GM19467 (cell line): ENCODE data around the gene KLF11.

ENCODE experiments used
- ATAC-seq: cut with Tn5 transposase; IDR thresholded peaks from one replicate; pipeline ENCODE4 v1.9.1; 2021; ENCODE audit warnings: mild to moderate bottlenecking, moderate library complexity; ENCODE audit not compliant: unreplicated experiment

KLF11 gene

DNA sequence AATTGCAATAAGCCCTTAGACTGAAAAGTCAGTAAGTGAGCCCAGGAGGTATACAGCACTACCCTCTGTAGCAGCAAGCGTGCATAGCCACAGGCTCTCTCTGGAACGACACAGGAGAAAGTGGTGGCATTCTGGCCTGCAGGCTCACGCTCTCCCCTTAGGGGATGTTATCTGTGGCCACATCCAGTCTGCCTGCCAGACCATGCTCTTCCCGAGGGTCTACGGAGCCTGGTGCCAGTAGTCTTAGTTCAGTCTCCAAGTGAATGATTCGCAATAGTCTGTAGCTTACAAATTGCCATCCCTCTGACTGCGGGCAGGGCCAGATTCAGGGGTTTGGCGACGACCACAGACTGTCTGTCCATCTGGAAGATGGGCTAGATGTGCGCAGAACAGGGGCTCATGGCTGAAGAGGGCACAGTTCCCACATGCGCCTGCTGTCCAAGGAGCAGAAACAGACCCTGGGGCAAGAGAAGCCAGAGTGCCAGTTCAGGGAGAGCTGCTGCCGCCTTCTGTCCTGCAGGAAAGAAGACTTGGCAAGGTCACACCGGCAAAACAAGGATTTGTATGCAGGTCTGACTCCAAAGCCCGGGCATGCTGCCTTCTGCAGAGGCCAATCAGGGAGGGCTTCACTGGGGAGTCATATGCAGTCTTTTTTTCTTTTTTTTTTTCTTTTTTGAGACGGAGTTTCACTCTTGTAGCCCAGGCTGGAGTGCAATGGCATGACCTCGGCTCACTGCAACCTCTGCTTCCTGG is 3.5 kb upstream of the KLF11 start:
- ATAC-seq: no peak

GRCh38 chr2:10041711-10042110 is 1.6 kb upstream of the KLF11 start:
- no peak for ATAC-seq

- no peak for ATAC-seq
Measured at GRCh38 chr2:10042301-10043161, 819 bp upstream of the KLF11 start.

DNA sequence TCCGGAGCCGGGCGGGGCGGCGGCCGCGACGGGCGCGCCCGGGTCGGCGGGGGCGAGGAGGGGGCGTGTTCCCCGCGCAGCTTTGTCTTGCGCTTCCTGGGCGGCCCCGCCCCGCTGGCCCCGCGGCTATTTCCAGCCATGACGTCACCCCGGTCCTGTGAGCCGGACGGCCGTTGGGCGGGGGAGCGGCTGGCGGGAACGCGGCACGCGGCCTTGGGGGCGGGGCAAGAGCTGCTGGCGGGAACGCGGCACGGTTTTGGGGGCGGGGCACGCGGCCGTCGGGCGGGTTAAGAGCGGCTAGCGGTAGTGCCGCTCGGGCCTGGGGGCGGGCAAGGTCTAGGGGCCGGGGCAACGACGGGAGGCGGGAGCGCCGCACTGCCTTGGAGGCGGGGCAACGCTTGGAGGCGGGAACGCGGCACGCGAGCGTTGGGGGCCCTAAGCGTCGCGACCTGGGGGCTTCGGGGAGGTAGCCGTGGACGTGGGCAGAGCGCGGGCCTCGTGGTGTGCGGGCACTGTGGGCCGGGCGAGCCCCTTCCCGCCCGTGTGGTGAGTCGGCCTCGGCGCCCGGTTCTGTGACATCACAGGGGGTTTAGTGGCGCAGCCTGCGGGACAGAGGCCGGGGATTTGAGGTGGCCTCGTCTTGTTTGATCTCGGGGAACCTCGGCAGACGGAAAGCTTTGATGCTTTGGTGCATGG is 704 bp downstream of the KLF11 start:
- peak; percentile 43 for ATAC-seq

DNA sequence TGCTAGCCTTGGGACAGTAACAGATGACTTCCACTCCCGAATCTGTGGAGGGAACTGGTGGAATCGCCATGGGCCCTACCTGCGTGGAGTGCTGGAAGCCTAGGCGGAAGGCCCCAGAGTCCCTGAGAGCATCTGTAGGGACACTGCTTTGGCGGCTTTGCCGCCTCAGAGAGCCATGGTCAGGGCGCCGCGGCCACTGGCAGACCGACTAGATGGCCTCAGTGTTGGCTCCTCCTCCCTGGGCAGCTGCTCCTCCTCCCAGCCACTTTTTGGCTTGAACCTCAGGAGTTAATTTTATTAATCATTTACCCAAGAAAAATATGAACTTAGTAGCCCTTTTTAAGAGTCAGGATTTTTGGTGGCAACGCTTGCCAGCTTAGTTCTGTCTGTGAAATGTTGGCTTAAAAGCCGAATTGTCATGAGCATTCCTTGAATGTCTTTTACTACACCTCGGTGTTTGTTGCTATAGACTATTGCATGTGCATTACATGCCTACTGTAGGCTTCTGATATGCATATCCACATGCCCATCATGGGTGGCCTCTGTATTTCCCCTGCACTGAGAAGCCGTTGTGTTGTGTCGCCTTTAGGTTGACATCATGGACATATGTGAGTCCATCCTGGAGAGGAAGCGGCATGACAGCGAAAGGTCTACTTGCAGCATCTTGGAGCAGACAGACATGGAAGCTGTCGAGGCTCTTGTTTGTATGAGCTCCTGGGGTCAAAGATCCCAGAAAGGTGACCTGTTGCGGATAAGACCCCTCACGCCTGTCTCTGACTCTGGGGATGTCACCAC is 2.4 kb downstream of the KLF11 start:
- ATAC-seq: no peak

DNA sequence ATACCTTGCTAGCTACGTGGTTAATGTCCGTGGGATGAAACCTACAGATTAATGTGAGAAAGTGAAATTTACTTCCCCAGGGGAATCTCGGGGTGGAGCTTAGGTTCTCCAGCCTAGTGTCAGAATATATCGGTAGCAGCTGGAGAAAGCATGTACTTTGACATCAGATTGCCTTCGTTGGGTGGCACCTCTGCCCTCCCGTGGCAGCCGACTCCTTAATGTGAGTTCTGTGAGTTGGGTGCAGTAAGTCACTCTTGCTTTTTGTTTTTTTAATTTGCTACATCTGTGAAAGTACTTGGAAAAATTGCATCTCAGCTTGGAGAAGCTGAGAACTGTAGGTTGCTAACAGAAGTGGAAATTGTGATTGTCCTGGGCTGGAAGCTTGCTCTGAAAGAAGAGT is 3.6 kb downstream of the KLF11 start:
- ATAC-seq: no peak

DNA sequence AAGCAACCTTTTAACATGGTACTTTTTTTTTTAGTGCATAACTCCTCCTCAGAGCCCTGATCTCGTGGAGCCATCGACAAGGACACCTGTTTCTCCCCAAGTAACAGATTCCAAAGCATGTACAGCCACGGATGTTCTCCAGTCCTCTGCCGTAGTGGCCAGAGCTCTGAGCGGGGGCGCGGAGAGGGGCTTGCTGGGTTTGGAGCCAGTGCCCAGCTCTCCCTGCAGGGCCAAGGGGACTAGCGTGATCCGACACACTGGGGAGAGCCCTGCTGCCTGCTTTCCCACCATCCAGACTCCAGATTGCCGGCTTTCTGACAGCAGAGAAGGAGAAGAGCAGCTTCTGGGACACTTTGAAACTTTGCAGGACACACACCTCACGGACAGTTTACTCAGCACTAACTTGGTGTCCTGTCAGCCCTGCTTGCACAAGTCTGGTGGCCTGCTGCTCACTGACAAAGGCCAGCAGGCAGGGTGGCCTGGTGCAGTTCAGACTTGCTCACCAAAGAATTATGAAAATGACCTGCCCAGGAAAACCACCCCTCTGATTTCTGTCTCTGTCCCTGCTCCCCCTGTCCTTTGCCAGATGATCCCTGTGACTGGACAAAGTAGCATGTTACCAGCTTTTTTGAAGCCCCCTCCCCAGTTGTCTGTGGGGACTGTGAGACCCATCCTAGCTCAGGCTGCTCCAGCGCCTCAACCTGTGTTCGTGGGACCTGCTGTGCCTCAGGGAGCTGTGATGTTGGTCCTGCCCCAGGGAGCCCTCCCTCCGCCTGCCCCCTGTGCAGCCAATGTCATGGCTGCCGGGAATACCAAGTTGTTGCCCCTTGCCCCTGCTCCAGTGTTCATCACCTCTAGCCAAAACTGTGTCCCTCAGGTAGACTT is 4.5 kb downstream of the KLF11 start:
- no peak for ATAC-seq

GRCh38 chr2:10048501-10049171 is 5.3 kb downstream of the KLF11 start:
- ATAC-seq: no peak

DNA sequence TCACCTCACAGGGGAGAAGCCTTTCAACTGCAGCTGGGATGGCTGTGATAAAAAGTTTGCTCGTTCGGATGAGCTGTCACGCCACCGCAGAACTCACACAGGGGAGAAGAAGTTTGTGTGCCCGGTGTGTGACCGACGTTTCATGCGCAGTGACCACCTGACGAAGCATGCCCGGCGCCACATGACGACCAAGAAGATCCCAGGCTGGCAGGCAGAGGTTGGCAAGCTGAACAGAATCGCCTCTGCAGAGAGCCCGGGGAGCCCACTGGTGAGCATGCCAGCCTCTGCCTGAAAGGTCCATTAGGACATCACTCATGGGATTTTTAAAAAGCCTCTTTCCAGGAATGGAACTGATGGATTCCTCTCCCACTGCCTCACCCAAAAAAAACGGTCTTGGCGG is 8.9 kb downstream of the KLF11 start:
- no peak for ATAC-seq

GRCh38 chr2:10053351-10053750 is 10.0 kb downstream of the KLF11 start:
- no peak for ATAC-seq

DNA sequence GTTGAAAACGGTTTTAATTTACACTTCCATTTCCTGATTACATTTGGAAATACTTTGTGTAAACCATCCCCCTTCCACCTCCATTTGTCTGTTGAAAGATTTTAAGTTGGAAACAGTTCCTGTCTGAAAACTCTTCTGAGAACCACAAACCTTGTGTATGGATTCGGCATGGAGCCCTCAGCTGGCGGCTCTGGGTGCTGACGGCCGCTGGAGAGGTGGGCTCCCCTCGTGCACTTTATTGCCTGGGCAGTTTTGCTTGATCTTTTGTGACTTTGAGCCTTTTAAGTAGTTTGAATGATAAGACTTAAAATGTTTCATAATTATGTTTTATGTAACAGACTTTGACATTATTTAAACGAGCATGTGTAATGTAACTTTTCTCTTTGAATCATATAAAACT is 11.1 kb downstream of the KLF11 start:
- no peak for ATAC-seq

- ATAC-seq: no peak
Measured at GRCh38 chr2:10054976-10055375, 11.6 kb downstream of the KLF11 start.

- no peak for ATAC-seq
Measured at GRCh38 chr2:10056439-10056838, 13.1 kb downstream of the KLF11 start.

DNA sequence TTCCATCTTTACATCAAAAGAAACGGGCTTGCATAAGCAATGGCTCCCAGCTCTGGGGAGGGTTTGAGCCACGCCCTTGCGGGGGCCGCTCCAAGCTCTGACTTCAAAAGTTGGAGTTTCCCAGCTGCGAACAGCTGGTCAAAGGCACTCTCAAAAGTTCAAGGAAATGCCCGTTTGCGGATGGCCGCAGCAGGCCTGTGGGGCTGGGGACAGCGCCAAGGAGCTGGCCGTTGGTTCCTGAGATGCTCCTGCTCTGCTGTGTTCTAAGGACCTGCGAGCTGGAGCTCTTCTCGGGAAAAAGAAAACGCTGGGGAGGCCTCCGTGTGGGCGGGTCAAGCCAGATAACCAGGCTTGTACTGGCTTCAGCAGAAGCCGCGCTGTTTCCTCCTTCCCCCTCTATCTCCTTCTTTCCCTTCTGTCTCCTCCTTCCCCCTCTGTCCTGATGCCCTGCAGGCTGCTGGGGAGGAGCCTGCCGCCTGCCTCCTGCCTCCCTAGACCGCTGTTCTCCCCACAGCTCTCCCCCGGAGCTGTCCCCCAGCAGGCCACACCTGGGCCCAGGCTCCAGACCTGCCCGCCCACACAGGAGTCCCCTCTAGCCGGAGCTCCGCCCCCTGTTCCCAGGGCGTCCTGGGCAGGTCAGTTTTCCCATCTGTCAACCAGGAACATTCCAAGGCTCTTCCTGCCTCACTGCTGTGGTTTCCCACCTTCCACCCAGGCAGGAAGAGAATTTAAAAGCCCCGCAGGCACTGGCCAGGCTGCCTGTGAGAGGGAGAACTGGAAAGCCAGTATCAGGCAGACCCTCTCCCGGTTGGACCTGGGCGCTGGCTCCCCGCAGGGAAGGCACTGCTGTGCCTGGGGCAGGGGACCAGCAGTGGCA is 14.1 kb downstream of the KLF11 start:
- ATAC-seq: no peak

DNA sequence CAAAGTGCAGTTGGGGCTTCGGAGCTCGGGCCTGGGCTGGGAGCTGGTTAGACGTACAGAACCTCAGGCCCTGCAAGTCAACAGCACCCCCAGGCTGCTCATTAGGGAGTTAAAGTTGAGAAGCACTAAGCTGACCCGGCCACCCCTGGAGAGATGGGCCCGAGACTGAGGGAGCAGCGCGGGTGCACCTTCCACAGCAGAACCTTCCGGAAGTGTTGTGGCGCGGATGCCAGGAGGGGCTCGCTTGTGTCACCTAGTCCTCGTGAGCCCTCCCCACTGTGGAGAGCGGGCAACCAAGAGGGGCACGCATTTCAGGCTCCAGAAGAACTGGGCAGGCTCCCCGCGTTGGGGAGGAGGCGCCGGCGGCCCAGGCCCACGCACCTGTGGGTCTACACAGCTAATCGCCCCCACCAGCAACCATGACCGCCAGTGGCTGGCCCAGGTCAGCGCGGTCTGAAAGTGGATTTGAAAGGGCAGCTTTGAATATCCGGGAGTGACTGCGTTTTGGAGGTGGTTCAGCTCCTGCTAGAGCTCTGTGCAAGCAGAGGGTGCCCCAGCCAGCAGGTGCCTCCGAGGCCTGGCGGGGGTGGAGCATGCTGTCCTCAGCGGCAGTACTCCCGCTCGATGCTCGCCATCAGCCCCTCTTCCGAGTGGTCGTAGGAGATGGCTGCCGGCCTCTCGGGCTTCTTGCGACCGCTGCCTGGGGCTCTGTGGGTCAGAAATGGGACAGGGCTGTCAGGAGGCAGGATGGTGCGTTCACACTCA is 15.1 kb downstream of the KLF11 start:
- ATAC-seq: no peak

DNA sequence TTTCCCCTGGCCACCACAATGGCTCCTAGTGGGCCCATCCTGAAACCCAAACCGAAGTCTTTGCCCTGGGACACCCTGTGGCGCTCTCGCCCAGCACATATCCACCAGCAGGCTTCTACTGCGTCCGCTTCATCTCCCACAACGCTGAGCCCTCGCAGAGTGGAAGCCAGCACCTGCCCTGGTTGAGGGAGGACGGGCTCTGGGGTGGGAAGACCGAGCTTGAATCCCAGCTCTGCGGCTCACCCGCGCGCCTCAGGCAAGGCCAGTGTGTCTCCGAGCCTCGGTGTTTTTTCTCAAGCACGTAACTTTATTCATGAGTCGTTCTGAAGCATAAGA is 15.6 kb downstream of the KLF11 start:
- ATAC-seq: no peak

DNA sequence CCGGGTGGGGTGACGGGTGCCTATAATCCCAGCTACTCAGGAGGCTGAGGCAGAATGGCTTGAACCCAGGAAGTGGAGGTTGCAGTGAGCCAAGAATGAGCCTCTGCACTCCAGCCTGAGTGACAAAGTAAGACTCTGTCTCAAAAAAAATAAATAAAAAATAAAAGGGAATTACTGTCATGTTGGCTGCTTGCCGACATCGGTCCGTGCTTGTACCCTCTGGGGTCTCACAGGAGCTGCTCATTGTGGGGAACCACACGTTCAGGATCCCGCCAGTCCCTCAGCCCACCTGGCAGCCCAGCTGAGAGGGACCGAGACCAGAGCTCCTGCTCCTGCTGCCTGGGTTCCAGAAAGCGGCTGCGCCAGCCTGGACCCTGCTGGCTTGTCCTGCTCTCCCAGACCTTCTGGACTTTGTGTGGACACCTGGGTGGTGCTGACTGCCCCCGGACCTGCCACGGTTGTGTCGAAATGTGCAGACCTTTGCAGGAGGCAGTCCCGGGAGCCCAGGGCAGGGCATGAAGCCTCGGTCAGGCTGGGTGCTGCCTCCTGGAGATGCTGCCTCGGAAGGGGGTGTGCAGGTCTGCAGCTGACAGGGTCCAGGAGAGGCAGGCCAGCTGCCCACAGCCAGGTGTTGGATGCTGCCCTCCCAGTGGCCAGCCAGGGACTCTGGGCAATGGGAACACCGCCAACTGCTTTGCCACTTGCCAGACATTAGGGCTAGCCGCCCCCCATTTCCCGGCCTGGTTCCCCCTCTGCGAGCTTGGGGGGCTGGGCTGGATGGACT is 16.4 kb downstream of the KLF11 start:
- ATAC-seq: no peak
